PC-9 (cell line): ENCODE measurements around the gene SKAP2.

Experiments
- EZH2 ChIP-seq: fragments of 200-600 bp; sonication (generic); IDR thresholded peaks from 2 replicates; pipeline ENCODE4 v1.8.0; 2017; ENCODE audit warnings: antibody characterized with exemption, low read depth
- TF ChIP-seq, protein P1 (sequence below): fragments of 200-600 bp; sonication (generic); conservative IDR thresholded peaks from 2 replicates; pipeline ENCODE4 v1.6.1; 2017; ENCODE audit warnings: mixed run types, antibody characterized with exemption, mild to moderate bottlenecking, moderate library complexity

DNA sequence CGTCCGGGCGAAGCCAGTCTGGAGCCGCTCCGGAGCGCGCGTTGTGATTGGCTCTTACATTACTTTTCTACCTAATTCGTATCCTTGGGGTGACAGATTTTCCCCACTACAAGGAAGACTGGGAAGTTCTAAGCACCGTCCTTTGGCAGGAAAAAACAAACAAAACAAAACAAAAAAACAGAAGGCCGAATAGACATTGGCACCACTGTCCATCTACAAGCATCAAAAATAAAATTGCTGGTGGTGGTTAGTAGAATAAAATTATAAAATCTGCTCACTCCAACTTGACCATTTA is 651 bp upstream of the SKAP2 start:
- TF ChIP-seq, protein P1, sequence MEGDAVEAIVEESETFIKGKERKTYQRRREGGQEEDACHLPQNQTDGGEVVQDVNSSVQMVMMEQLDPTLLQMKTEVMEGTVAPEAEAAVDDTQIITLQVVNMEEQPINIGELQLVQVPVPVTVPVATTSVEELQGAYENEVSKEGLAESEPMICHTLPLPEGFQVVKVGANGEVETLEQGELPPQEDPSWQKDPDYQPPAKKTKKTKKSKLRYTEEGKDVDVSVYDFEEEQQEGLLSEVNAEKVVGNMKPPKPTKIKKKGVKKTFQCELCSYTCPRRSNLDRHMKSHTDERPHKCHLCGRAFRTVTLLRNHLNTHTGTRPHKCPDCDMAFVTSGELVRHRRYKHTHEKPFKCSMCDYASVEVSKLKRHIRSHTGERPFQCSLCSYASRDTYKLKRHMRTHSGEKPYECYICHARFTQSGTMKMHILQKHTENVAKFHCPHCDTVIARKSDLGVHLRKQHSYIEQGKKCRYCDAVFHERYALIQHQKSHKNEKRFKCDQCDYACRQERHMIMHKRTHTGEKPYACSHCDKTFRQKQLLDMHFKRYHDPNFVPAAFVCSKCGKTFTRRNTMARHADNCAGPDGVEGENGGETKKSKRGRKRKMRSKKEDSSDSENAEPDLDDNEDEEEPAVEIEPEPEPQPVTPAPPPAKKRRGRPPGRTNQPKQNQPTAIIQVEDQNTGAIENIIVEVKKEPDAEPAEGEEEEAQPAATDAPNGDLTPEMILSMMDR = no peak
- TF ChIP-seq EZH2 = no peak
